OCI-LY3 (cell line): ENCODE measurements around the gene LRRC37B.
"Not testable (repeated sequence)": the region's sequence is repeated elsewhere in the genome, so short reads cannot be mapped to it uniquely, and the experiment has no call there.

Source experiments
- H2AFZ ChIP-seq: fragments of 200-600, 300-600 bp; shearing (Covaris generic); 2 replicates; pipeline ENCODE4 v1.6.0; 2014; ENCODE audit warnings: antibody characterized with exemption, low read depth, low read length
- H3K27ac ChIP-seq: fragments of 200-600, 300-600 bp; sonication (generic); 2 replicates; pipeline ENCODE4 v1.5.1; 2014; ENCODE audit warnings: mild to moderate bottlenecking, low read length, moderate library complexity, mixed read lengths
- H3K27me3 ChIP-seq: fragments of 200-600, 300-600 bp; sonication (generic); 2 replicates; pipeline ENCODE4 v1.6.1; 2014; ENCODE audit warnings: low read depth, low read length, mixed read lengths
- H3K36me3 ChIP-seq: fragments of 200-600, 300-600 bp; sonication (generic); replicated peaks from 2 replicates; pipeline ENCODE3; 2014; ENCODE audit warnings: low read depth, low read length, mixed read lengths
- H3K4me1 ChIP-seq: fragments of 300-600, 200-600 bp; sonication (generic); 2 replicates; pipeline ENCODE4 v1.6.1; 2014; ENCODE audit warnings: low read length, mixed read lengths
- H3K4me2 ChIP-seq: fragments of 200-600, 300-600 bp; sonication (generic); 2 replicates; pipeline ENCODE4 v1.6.1; 2014; ENCODE audit warnings: low read length, mixed read lengths
- H3K4me3 ChIP-seq: fragments of 300-600, 200-600 bp; sonication (generic); 2 replicates; pipeline ENCODE4 v1.5.1; 2014; ENCODE audit warnings: antibody characterized with exemption, mild to moderate bottlenecking, low read length, moderate library complexity
- H3K79me2 ChIP-seq: fragments of 300-600, 200-600 bp; shearing (Covaris generic); 2 replicates; pipeline ENCODE4 v1.6.1; 2014; ENCODE audit warnings: mild to moderate bottlenecking, low read length, mixed read lengths
- H3K9ac ChIP-seq: fragments of 300-600, 200-600 bp; shearing (Covaris generic); 2 replicates; pipeline ENCODE4 v1.6.0; 2014; ENCODE audit warnings: mild to moderate bottlenecking, low read length, moderate library complexity
- H3K9me3 ChIP-seq: fragments of 200-600, 300-600 bp; shearing (Covaris generic); 2 replicates; pipeline ENCODE4 v1.6.1; 2014; ENCODE audit warnings: low read length, mixed read lengths; ENCODE audit not compliant: insufficient read depth
- H4K20me1 ChIP-seq: fragments of 200-600, 300-600 bp; sonication (generic); 2 replicates; pipeline ENCODE4 v1.6.1; 2016; ENCODE audit warnings: low read length, mixed read lengths; ENCODE audit not compliant: insufficient read depth
- TF ChIP-seq, protein P1 (sequence below): fragments of 200-600, 300-600 bp; sonication (generic); IDR thresholded peaks from 2 replicates; pipeline ENCODE4 v1.5.1; 2014; ENCODE audit warnings: antibody characterized with exemption, low read length, low read depth

Gene LRRC37B

GRCh38 chr17:32066863-32067642 lies 59.9 kb downstream of the LRRC37B start:
- TF ChIP-seq, protein P1, sequence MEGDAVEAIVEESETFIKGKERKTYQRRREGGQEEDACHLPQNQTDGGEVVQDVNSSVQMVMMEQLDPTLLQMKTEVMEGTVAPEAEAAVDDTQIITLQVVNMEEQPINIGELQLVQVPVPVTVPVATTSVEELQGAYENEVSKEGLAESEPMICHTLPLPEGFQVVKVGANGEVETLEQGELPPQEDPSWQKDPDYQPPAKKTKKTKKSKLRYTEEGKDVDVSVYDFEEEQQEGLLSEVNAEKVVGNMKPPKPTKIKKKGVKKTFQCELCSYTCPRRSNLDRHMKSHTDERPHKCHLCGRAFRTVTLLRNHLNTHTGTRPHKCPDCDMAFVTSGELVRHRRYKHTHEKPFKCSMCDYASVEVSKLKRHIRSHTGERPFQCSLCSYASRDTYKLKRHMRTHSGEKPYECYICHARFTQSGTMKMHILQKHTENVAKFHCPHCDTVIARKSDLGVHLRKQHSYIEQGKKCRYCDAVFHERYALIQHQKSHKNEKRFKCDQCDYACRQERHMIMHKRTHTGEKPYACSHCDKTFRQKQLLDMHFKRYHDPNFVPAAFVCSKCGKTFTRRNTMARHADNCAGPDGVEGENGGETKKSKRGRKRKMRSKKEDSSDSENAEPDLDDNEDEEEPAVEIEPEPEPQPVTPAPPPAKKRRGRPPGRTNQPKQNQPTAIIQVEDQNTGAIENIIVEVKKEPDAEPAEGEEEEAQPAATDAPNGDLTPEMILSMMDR = peak; percentile 29

GRCh38 chr17:32069067-32069466 lies 61.9 kb downstream of the LRRC37B start:
- not testable (repeated sequence) for H3K4me3 ChIP-seq, H3K36me3 ChIP-seq, H3K9me3 ChIP-seq, H3K27me3 ChIP-seq, H2AFZ ChIP-seq, H3K9ac ChIP-seq, H3K4me2 ChIP-seq, H3K79me2 ChIP-seq, H3K27ac ChIP-seq, H4K20me1 ChIP-seq, H3K4me1 ChIP-seq

More at GRCh38 chr17:32066863-32067642, 59.9 kb downstream of the LRRC37B start:
- not testable (repeated sequence) for H3K4me1 ChIP-seq, H3K36me3 ChIP-seq, H3K9me3 ChIP-seq, H3K27ac ChIP-seq, H3K27me3 ChIP-seq, H4K20me1 ChIP-seq, H3K79me2 ChIP-seq
- H3K4me3 ChIP-seq = peak overlapping the region; percentile 76
- H2AFZ ChIP-seq = peak overlapping the region; percentile 94; the same call in 1 of the 2 replicates
- H3K9ac ChIP-seq = peak overlapping the region; percentile 57
- H3K4me2 ChIP-seq = peak overlapping the region; percentile 66

GRCh38 chr17:32071961-32072360 lies 64.8 kb downstream of the LRRC37B start:
- H2AFZ ChIP-seq, H3K4me1 ChIP-seq, H3K9me3 ChIP-seq, H4K20me1 ChIP-seq, H3K27me3 ChIP-seq, H3K4me3 ChIP-seq, H3K79me2 ChIP-seq, H3K9ac ChIP-seq, H3K4me2 ChIP-seq, H3K36me3 ChIP-seq, H3K27ac ChIP-seq: not testable (repeated sequence)

DNA sequence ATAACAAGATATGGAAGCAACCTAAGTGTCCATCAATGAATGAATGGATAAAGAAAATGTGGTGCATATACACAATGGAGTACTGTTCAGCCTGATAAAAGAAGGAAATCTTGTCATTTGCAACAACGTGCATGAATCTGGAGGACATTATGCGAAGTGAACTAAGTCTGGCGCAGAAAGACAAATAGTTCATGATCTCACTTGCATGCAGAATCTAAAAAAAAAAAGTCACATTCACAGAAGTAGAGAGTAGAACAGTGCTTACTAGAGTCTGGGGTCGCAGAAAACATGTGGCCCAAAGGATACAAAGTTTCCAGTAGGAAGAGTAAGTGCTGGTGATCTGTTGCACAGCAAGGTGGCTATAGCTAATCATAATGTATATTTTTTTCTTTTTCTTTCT lies 65.9 kb downstream of the LRRC37B start:
- not testable (repeated sequence) for H3K27me3 ChIP-seq, H3K4me2 ChIP-seq, H4K20me1 ChIP-seq, H2AFZ ChIP-seq, H3K9me3 ChIP-seq, H3K79me2 ChIP-seq, H3K27ac ChIP-seq, H3K9ac ChIP-seq, H3K4me1 ChIP-seq, H3K36me3 ChIP-seq, H3K4me3 ChIP-seq

GRCh38 chr17:32079753-32080152 lies 72.6 kb downstream of the LRRC37B start:
- not testable (repeated sequence) for H3K9me3 ChIP-seq, H3K4me1 ChIP-seq, H3K79me2 ChIP-seq, H3K27me3 ChIP-seq, H3K36me3 ChIP-seq, H3K27ac ChIP-seq, H4K20me1 ChIP-seq, H2AFZ ChIP-seq, H3K9ac ChIP-seq
- peak overlapping the region; percentile 69 for H3K4me3 ChIP-seq
- H3K4me2 ChIP-seq = peak overlapping the region; percentile 72

DNA sequence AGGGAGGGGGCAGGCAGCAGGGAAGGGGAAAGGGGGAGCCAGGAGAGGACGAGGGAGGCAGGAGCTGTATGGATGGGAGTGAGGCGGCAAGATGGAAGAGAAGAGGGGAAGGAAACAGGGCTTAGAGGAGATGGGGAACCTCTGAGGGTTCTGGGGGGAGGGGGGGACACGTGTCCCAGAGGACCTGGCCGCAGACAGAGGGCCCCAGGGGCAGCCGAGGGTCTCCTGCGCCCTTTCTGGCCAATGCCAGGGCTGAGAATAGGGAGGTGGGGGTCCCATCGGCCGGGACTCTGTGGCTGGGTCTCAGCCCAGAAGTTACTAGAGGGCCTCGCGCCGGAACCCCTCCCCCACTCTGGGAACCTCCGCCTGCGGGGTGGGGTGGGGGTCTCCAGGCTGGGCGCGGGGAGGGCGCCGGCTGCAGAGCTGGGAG lies 76.4 kb downstream of the LRRC37B start:
- H3K36me3 ChIP-seq, H3K79me2 ChIP-seq, H3K9me3 ChIP-seq, H2AFZ ChIP-seq, H3K4me1 ChIP-seq, H3K27me3 ChIP-seq, H4K20me1 ChIP-seq: not testable (repeated sequence)
- peak overlapping the region; percentile 28 for H3K27ac ChIP-seq
- H3K4me2 ChIP-seq = peak overlapping the region; percentile 73
- H3K4me3 ChIP-seq = peak overlapping the region; percentile 74
- peak overlapping the region; percentile 65 for H3K9ac ChIP-seq

DNA sequence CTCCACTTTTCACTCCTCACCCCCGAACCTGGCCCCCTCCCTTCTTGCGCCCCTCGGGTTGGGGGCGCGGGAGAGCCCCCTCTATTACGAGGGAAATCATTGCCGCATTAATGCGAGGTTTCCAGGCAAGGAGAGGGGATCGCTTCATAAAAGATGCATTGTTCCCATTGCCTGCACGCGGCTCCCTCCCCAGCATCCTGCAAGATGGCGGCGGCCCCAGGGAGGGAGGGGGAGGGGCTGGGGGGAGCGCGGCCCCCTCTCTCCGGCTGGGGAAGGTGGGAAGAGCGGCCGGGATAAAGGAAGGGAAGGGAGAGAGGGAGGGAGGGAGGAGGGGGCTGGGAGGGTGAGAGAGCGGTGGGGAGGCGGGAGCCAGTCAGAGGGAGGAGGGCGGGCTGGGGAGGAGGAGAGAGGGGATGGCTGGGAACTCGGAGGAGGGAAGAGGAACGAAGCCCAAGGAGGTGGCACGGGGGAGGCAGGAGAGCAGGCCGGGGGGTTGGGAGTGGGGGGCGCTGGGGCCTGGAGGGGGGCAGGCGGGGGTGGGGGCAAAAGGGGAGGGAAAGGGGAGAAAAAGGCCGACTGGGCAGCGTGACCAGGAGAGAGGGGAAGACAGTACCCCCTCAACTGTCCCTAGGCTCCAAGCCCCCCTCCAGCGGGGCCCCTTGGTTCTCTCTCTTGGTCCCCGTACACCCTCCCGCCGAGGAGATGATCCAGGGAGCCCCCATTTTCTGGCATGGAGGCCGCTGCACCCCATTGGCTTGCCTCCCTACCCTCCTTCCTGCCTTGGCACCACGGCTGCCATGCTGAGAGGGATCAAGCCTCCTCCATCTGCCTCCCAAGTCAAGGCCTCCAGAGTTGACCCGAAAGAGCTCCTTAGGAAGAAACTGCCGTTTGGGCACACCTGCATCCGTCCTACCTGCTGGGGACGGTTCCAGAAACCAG lies 77.1 kb downstream of the LRRC37B start:
- H2AFZ ChIP-seq, H3K36me3 ChIP-seq, H3K79me2 ChIP-seq, H4K20me1 ChIP-seq, H3K27me3 ChIP-seq, H3K9me3 ChIP-seq, H3K4me1 ChIP-seq: not testable (repeated sequence)
- peak overlapping the region; percentile 73 for H3K4me2 ChIP-seq
- peak overlapping the region; percentile 74 for H3K4me3 ChIP-seq
- peak overlapping the region; percentile 65 for H3K9ac ChIP-seq
- H3K27ac ChIP-seq = peak overlapping the region; percentile 28

DNA sequence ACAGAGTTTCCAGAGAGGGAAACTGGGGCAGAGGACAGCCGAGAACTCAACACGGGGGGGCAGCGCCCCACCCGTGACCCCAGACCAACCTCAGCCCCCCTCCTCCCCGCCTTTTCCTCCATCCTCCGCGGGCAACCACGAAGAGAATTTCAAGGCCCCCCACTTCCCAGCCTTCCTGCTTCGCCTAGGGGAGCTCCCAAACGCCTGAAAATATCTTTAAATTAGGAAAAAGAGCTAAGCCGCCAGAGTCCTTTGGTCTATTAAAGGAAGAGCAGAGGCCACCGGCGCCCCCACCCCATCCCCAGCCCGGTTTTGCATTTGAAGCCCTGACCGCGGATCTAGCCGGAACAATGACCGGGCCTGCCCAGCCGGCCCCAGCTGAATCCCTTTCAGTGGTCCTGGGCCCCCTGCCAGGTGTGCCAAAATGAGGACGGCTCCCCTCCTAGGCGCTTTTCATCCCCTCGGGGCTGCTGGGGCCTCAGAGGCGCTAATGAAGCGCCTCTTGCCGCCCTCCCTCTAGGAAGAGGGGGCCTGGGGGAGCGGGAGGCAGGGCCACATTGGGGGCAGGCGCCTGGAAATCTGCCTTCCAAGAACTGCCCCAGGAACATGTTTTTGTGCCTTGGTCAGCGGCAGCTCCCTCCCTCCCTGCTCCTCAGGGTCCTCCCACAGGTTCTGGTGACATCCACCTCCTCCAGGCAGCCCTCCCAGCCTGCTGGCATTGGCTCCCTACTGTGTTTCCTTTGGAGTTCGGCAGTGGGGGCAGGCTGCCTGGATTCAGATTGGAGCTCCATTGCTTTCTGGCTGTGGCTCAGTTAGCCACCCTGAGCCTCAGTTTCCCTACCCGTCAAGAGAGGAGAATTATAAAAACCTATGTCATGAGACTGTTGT lies 78.0 kb downstream of the LRRC37B start:
- not testable (repeated sequence) for H3K27ac ChIP-seq, H4K20me1 ChIP-seq, H3K36me3 ChIP-seq, H3K4me2 ChIP-seq, H3K4me1 ChIP-seq, H3K79me2 ChIP-seq, H3K9me3 ChIP-seq, H3K4me3 ChIP-seq, H2AFZ ChIP-seq, H3K9ac ChIP-seq, H3K27me3 ChIP-seq
